ENCODE measurements around the gene VCX2.

VCX2 gene

DNA sequence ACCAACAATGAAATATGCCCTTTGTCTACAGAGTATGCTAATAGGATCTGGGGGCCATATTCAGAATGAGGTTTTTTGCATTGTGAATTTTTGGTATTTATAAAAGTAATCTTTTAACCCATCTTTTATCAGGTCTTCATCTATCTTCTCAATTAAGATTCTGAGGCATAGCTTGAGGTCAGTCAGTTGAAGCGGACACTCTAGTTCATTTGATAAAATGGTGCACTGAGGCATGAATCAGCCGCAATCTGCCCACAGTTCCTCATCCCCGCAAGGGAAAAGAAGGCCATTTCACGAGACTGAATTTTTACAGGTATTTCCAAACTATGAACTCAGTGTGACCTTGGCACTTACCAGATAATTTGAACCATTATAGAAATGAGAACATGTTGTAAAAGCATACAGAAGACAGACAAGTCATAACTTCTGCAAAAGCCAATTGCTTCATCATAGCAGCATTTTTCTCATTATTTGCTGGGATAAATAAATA is 19.3 kb upstream of the VCX2 start:
- no peak for TF ChIP-seq EZH2 (IDR thresholded peaks at IDR 0.05; ENCODE audit: borderline replicate concordance, low read depth, low read length, severe bottlenecking)
- TF ChIP-seq, protein P1, sequence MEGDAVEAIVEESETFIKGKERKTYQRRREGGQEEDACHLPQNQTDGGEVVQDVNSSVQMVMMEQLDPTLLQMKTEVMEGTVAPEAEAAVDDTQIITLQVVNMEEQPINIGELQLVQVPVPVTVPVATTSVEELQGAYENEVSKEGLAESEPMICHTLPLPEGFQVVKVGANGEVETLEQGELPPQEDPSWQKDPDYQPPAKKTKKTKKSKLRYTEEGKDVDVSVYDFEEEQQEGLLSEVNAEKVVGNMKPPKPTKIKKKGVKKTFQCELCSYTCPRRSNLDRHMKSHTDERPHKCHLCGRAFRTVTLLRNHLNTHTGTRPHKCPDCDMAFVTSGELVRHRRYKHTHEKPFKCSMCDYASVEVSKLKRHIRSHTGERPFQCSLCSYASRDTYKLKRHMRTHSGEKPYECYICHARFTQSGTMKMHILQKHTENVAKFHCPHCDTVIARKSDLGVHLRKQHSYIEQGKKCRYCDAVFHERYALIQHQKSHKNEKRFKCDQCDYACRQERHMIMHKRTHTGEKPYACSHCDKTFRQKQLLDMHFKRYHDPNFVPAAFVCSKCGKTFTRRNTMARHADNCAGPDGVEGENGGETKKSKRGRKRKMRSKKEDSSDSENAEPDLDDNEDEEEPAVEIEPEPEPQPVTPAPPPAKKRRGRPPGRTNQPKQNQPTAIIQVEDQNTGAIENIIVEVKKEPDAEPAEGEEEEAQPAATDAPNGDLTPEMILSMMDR (IDR thresholded peaks at IDR 0.05; ENCODE audit: borderline replicate concordance, extremely low read depth, low read length, poor library complexity, severe bottlenecking): no peak

DNA sequence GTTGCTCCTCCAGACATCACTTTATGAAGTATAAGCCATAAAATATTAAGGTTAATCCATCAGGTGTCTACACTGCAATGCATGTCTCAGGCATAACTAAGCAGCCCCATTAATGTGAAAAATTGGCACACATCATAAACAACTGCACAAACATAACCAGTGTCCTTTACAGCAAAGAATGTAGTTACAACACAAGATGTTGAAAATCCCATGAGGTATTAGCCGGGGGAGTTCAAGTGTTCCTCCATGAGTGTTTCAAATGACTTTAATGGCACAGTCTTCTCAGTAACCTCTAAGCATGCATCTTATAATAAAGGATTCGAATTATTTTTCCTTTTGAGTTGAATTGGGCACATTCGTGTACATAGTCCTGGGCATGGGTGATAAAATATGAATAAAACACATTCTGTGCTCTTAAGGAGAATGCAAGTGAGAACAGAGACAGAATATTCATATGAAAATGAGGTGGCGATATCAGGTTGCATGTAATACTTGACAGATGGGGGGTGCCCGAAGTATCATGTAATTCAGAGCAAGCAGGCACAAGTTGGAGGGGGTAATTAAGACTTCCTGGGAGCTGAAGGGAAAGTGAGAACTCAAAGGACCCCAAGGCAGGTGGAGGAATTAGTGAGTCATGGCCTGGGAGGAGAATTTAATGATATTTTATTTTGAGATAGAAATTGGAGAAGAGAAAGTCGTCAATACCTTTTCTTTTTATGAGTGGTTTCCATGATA is 18.2 kb upstream of the VCX2 start:
- H4K20me1 ChIP-seq (ENCODE audit: insufficient read depth, low read length): no peaks in the 10 kb centered on the region
- H3K27ac ChIP-seq (ENCODE audit: low read length): no peak overlapping the region
- no peak for TF ChIP-seq EZH2 (IDR thresholded peaks at IDR 0.05; ENCODE audit: borderline replicate concordance, low read depth, low read length, severe bottlenecking)
- TF ChIP-seq, protein P1 (IDR thresholded peaks at IDR 0.05; ENCODE audit: borderline replicate concordance, extremely low read depth, low read length, poor library complexity, severe bottlenecking): no peak
- no peaks in the 10 kb centered on the region for H3K36me3 ChIP-seq (ENCODE audit: insufficient read depth, low read length)
- ATAC-seq (ENCODE audit: insufficient read depth, low read depth) (no peak), DNase-seq (no peak)
- no peaks in the 10 kb centered on the region for H3K4me1 ChIP-seq (ENCODE audit: insufficient read depth, low read length)
- H3K9me3 ChIP-seq (ENCODE audit: insufficient read depth, low read length, severe bottlenecking): no peaks in the 10 kb centered on the region
- H3K79me2 ChIP-seq (ENCODE audit: insufficient read depth, low read length): no peaks in the 10 kb centered on the region
- H3K4me2 ChIP-seq (ENCODE audit: insufficient read depth, low read length): no peak overlapping the region
- H3K27me3 ChIP-seq (ENCODE audit: insufficient read depth, low read length, poor library complexity): no peaks in the 10 kb centered on the region
- H3K9ac ChIP-seq (ENCODE audit: low read depth, low read length): no peak overlapping the region
- H2AFZ ChIP-seq (ENCODE audit: low read depth, low read length): no peak overlapping the region
- H3K4me3 ChIP-seq (ENCODE audit: low read depth in 1 of 2, low read length in 2 of 2): no peak overlapping the region

More for the DNA sequence above, 19.3 kb upstream of the VCX2 start:
- Histone ChIP-seq H3K36me3 (ENCODE audit: insufficient read depth, low read length) (no peaks in the 10 kb centered on the region), H3K9ac (ENCODE audit: low read depth, low read length) (no peak overlapping the region), H3K4me1 (ENCODE audit: insufficient read depth, low read length) (no peaks in the 10 kb centered on the region), H3K4me2 (ENCODE audit: insufficient read depth, low read length) (no peak overlapping the region), H3K79me2 (ENCODE audit: insufficient read depth, low read length) (no peaks in the 10 kb centered on the region), H4K20me1 (ENCODE audit: insufficient read depth, low read length) (no peaks in the 10 kb centered on the region), H3K27ac (ENCODE audit: low read length) (no peak overlapping the region), H3K9me3 (ENCODE audit: insufficient read depth, low read length, severe bottlenecking) (no peaks in the 10 kb centered on the region), H3K27me3 (ENCODE audit: insufficient read depth, low read length, poor library complexity) (no peaks in the 10 kb centered on the region), H3K4me3 (ENCODE audit: low read depth in 1 of 2, low read length in 2 of 2) (no peak overlapping the region), H2AFZ (ENCODE audit: low read depth, low read length) (no peak overlapping the region)
- DNase-seq (no peak), ATAC-seq (ENCODE audit: insufficient read depth, low read depth) (no peak)

DNA sequence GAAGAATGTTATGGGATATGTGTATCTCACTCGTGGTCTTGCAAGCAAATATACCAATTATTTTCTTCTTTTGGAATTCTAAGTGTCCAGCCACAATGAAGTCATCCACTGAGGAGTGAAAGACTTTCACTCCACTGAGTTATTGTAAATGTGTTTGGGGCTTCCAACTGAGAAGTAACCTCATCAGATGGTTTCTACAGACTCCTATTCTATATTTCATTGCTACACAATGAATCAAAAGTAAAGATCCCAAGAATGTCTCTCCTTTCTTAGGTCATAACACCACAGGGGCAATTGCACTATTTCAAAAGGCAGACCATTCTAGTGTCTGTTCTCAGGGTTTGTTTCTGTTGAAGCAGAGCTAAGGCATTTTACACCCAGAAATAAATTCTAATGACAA is 12.3 kb upstream of the VCX2 start:
- Histone ChIP-seq H2AFZ (ENCODE audit: low read depth, low read length) (no peak overlapping the region), H4K20me1 (ENCODE audit: insufficient read depth, low read length) (no peaks in the 10 kb centered on the region), H3K9ac (ENCODE audit: low read depth, low read length) (no peak overlapping the region), H3K4me1 (ENCODE audit: insufficient read depth, low read length) (no peaks in the 10 kb centered on the region), H3K36me3 (ENCODE audit: insufficient read depth, low read length) (no peaks in the 10 kb centered on the region), H3K9me3 (ENCODE audit: insufficient read depth, low read length, severe bottlenecking) (no peaks in the 10 kb centered on the region), H3K4me3 (ENCODE audit: low read depth in 1 of 2, low read length in 2 of 2) (no peak overlapping the region), H3K27me3 (ENCODE audit: insufficient read depth, low read length, poor library complexity) (no peaks in the 10 kb centered on the region), H3K79me2 (ENCODE audit: insufficient read depth, low read length) (no peaks in the 10 kb centered on the region), H3K4me2 (ENCODE audit: insufficient read depth, low read length) (no peak overlapping the region), H3K27ac (ENCODE audit: low read length) (no peak overlapping the region)
- ATAC-seq (ENCODE audit: insufficient read depth, low read depth) (no peak), DNase-seq (no peak)
- TF ChIP-seq, protein P1 (IDR thresholded peaks at IDR 0.05; ENCODE audit: borderline replicate concordance, extremely low read depth, low read length, poor library complexity, severe bottlenecking): no peak
- TF ChIP-seq EZH2 (IDR thresholded peaks at IDR 0.05; ENCODE audit: borderline replicate concordance, low read depth, low read length, severe bottlenecking): no peak

All from DND-41 (cell line).